ENCODE data around the gene SIAH3. TPM values are rescaled to one million over a fixed set of nuclear protein-coding genes. Genes with fewer than 3 reads are reported as not detected.
"Not testable (repeated sequence)": the region's sequence is repeated elsewhere in the genome, so short reads cannot be mapped to it uniquely, and the experiment has no call there.

SIAH3 gene
- total RNA-seq, 2 experiments from 2014 or later = 0.07 to 0.12 TPM

GRCh38 chr13:45768656-45769479 is 82.7 kb downstream of the SIAH3 start:
- intact Hi-C loops (cut with micrococcal nuclease) = no loop called here
- CTCF ChIA-PET = no interaction called here
- H3K27ac Mint-ChIP-seq = no peak overlapping the region
- H3K9me3 Mint-ChIP-seq = no peaks in the 10 kb centered on the region
- H3K27me3 Mint-ChIP-seq (ENCODE audit: low read depth) = no peaks in the 10 kb centered on the region
- no peak overlapping the region for H3K4me3 Mint-ChIP-seq
- DNase-seq = no peak
- H3K36me3 Mint-ChIP-seq (ENCODE audit: low read depth) = no peaks in the 10 kb centered on the region
- peaks cover 4% of the 10 kb centered on the region for H3K4me1 Mint-ChIP-seq (ENCODE audit: low read depth)

- H3K27ac Mint-ChIP-seq = no peak overlapping the region
- H3K4me3 Mint-ChIP-seq = no peak overlapping the region
- DNase-seq = no peak
- no peaks in the 10 kb centered on the region for H3K9me3 Mint-ChIP-seq
- peaks cover 4% of the 10 kb centered on the region for H3K4me1 Mint-ChIP-seq (ENCODE audit: low read depth)
- no peaks in the 10 kb centered on the region for H3K36me3 Mint-ChIP-seq (ENCODE audit: low read depth)
- intact Hi-C loops (cut with micrococcal nuclease) = no loop called here
- no peaks in the 10 kb centered on the region for H3K27me3 Mint-ChIP-seq (ENCODE audit: low read depth)
- CTCF ChIA-PET = no interaction called here
Measured at GRCh38 chr13:45765464-45765863, 86.1 kb downstream of the SIAH3 start.

- no peaks in the 10 kb centered on the region for H3K9me3 Mint-ChIP-seq
- CTCF ChIA-PET = interaction anchor here (0.6 kb wide), 1 partner anchor 1323 kb away, joined by 3 read pairs; no protein-coding TSS in a partner anchor
- DNase-seq = no peak
- no peaks in the 10 kb centered on the region for H3K27me3 Mint-ChIP-seq (ENCODE audit: low read depth)
- H3K4me3 Mint-ChIP-seq = no peak overlapping the region
- H3K36me3 Mint-ChIP-seq (ENCODE audit: low read depth) = no peaks in the 10 kb centered on the region
- peaks cover 1% of the 10 kb centered on the region for H3K4me1 Mint-ChIP-seq (ENCODE audit: low read depth)
- no peak overlapping the region for H3K27ac Mint-ChIP-seq
- intact Hi-C loops (cut with micrococcal nuclease) = no loop called here
Measured at GRCh38 chr13:45763419-45763818, 88.1 kb downstream of the SIAH3 start.

- DNase-seq; H3K36me3 Mint-ChIP-seq (ENCODE audit: low read depth); H3K9me3 Mint-ChIP-seq; CTCF ChIA-PET; H3K4me1 Mint-ChIP-seq (ENCODE audit: low read depth); H3K4me3 Mint-ChIP-seq; H3K27ac Mint-ChIP-seq; intact Hi-C loops (cut with micrococcal nuclease); H3K27me3 Mint-ChIP-seq (ENCODE audit: low read depth): not testable (repeated sequence)
Measured at GRCh38 chr13:45757589-45757988, 94.0 kb downstream of the SIAH3 start.

- CTCF ChIA-PET; H3K27me3 Mint-ChIP-seq (ENCODE audit: low read depth): not testable (repeated sequence)
Measured at GRCh38 chr13:45756498-45756897, 95.1 kb downstream of the SIAH3 start.

GRCh38 chr13:45752510-45752909 is 99.0 kb downstream of the SIAH3 start:
- Mint-ChIP-seq H3K4me1 (ENCODE audit: low read depth) (no peaks in the 10 kb centered on the region), H3K27me3 (ENCODE audit: low read depth) (no peaks in the 10 kb centered on the region), H3K4me3 (no peak overlapping the region), H3K36me3 (ENCODE audit: low read depth) (no peaks in the 10 kb centered on the region), H3K27ac (no peak overlapping the region), H3K9me3 (peaks cover 1% of the 10 kb centered on the region)
- intact Hi-C loops (cut with micrococcal nuclease) = no loop called here
- DNase-seq = no peak
- CTCF ChIA-PET = no interaction called here

More at GRCh38 chr13:45756498-45756897, 95.1 kb downstream of the SIAH3 start:
- H3K9me3 Mint-ChIP-seq; H3K36me3 Mint-ChIP-seq (ENCODE audit: low read depth); intact Hi-C loops (cut with micrococcal nuclease); DNase-seq; H3K27ac Mint-ChIP-seq; H3K4me1 Mint-ChIP-seq (ENCODE audit: low read depth); H3K4me3 Mint-ChIP-seq: not testable (repeated sequence)

GRCh38 chr13:45751885-45752284 is 99.7 kb downstream of the SIAH3 start:
- no peak for DNase-seq
- Mint-ChIP-seq H3K36me3 (ENCODE audit: low read depth) (no peaks in the 10 kb centered on the region), H3K27me3 (ENCODE audit: low read depth) (no peaks in the 10 kb centered on the region), H3K9me3 (no peaks in the 10 kb centered on the region), H3K27ac (no peak overlapping the region), H3K4me1 (ENCODE audit: low read depth) (no peaks in the 10 kb centered on the region), H3K4me3 (no peak overlapping the region)
- intact Hi-C loops (cut with micrococcal nuclease) = no loop called here
- CTCF ChIA-PET = no interaction called here

- CTCF ChIA-PET = no interaction called here
- H3K4me3 Mint-ChIP-seq = no peak overlapping the region
- no peaks in the 10 kb centered on the region for H3K27me3 Mint-ChIP-seq (ENCODE audit: low read depth)
- H3K9me3 Mint-ChIP-seq = no peaks in the 10 kb centered on the region
- H3K36me3 Mint-ChIP-seq (ENCODE audit: low read depth) = no peaks in the 10 kb centered on the region
- intact Hi-C loops (cut with micrococcal nuclease) = no loop called here
- DNase-seq = no peak
- no peaks in the 10 kb centered on the region for H3K4me1 Mint-ChIP-seq (ENCODE audit: low read depth)
- no peak overlapping the region for H3K27ac Mint-ChIP-seq
Measured at GRCh38 chr13:45750566-45750965, 101.0 kb downstream of the SIAH3 start.

- Mint-ChIP-seq H3K4me1 (ENCODE audit: low read depth) (no peaks in the 10 kb centered on the region), H3K36me3 (ENCODE audit: low read depth) (no peaks in the 10 kb centered on the region), H3K27me3 (ENCODE audit: low read depth) (no peaks in the 10 kb centered on the region), H3K4me3 (no peak overlapping the region), H3K9me3 (no peaks in the 10 kb centered on the region), H3K27ac (no peak overlapping the region)
- CTCF ChIA-PET = interaction anchor here (0.6 to 1.3 kb wide), 2 partner anchors 9 to 172 kb away, joined by 3 read pairs; no protein-coding TSS in a partner anchor
- intact Hi-C loops (cut with micrococcal nuclease) = no loop called here
- no peak for DNase-seq
Measured at GRCh38 chr13:45748941-45749759, 102.4 kb downstream of the SIAH3 start.

GRCh38 chr13:45747071-45747470 is 104.5 kb downstream of the SIAH3 start:
- Mint-ChIP-seq H3K4me3 (no peak overlapping the region), H3K9me3 (no peaks in the 10 kb centered on the region), H3K4me1 (ENCODE audit: low read depth) (no peaks in the 10 kb centered on the region), H3K27me3 (ENCODE audit: low read depth) (no peaks in the 10 kb centered on the region), H3K36me3 (ENCODE audit: low read depth) (no peaks in the 10 kb centered on the region), H3K27ac (no peak overlapping the region)
- intact Hi-C loops (cut with micrococcal nuclease) = no loop called here
- CTCF ChIA-PET = interaction anchor here (0.6 kb wide), 1 partner anchor 12 kb away, joined by 3 read pairs; no protein-coding TSS in a partner anchor
- no peak for DNase-seq

- Mint-ChIP-seq H3K27ac (no peak overlapping the region), H3K27me3 (ENCODE audit: low read depth) (no peaks in the 10 kb centered on the region), H3K36me3 (ENCODE audit: low read depth) (no peaks in the 10 kb centered on the region), H3K4me3 (no peak overlapping the region), H3K4me1 (ENCODE audit: low read depth) (no peaks in the 10 kb centered on the region), H3K9me3 (no peaks in the 10 kb centered on the region)
- intact Hi-C loops (cut with micrococcal nuclease) = no loop called here
- CTCF ChIA-PET = no interaction called here
- DNase-seq = no peak
Measured at GRCh38 chr13:45744979-45745378, 106.6 kb downstream of the SIAH3 start.

- Mint-ChIP-seq H3K27me3 (ENCODE audit: low read depth) (no peaks in the 10 kb centered on the region), H3K36me3 (ENCODE audit: low read depth) (no peaks in the 10 kb centered on the region), H3K4me3 (no peak overlapping the region), H3K27ac (no peak overlapping the region), H3K9me3 (no peaks in the 10 kb centered on the region), H3K4me1 (ENCODE audit: low read depth) (no peaks in the 10 kb centered on the region)
- intact Hi-C loops (cut with micrococcal nuclease) = no loop called here
- no peak for DNase-seq
- CTCF ChIA-PET = no interaction called here
Measured at GRCh38 chr13:45742985-45743384, 108.6 kb downstream of the SIAH3 start.

All from activated naive CD4-positive, alpha-beta T cell treated with anti-CD3 and anti-CD28 coated beads for 36 hours (primary cell).